Psoas muscle (tissue), 8 donors: Measurements from ENCODE around the gene RAD51B. TPM values are rescaled to one million over a fixed set of nuclear protein-coding genes. Genes with fewer than 3 reads are reported as not detected.

ENCODE experiments used
- ATAC-seq, 4 donors: fragments of 200-7000 bp; cut with Tn5 transposase; one replicate each; pipeline ENCODE4 v1.9.1; 2020; ENCODE audit warnings: moderate library complexity in 3 of 4, mild to moderate bottlenecking in 2 of 4
- DNase-seq, 2 donors: peaks; one replicate each; pipeline ENCODE4 v3.0.0-alpha.2; 2020
- H3K27ac ChIP-seq: fragments of 200-600 bp; one replicate; pipeline ENCODE4 v1.8.0; 2022
- H3K27me3 ChIP-seq, 3 donors: fragments of 200-600 bp in 1 of 3; one replicate each; pipeline versions ENCODE4 v1.6.1 to v1.8.0; 2013 to 2022; ENCODE audit warnings: low read length in 2 of 3, mild to moderate bottlenecking in 2 of 3, moderate library complexity in 1 of 3; ENCODE audit not compliant: insufficient read depth in 3 of 3
- H3K36me3 ChIP-seq, 2 donors: fragments of 200-600 bp in 1 of 2; one replicate each; pipeline versions ENCODE4 v1.6.1 to v1.8.0; 2013 to 2022; ENCODE audit warnings: low read depth in 1 of 2, mild to moderate bottlenecking in 1 of 2, moderate library complexity in 1 of 2; ENCODE audit not compliant: insufficient read depth in 1 of 2
- H3K4me1 ChIP-seq: fragments of 200-600 bp; one replicate; pipeline ENCODE4 v1.8.0; 2022
- H3K4me3 ChIP-seq: fragments of 200-600 bp; one replicate; pipeline ENCODE4 v1.8.0; 2022; ENCODE audit warnings: mild to moderate bottlenecking
- H3K9me3 ChIP-seq: fragments of 200-600 bp; one replicate; pipeline ENCODE4 v1.8.0; 2022
- WGBS, 3 donors: extraction: QIAGEN DNeasy Blood & Tissue Kit; methylation state at CpG; one replicate each; pipeline versions ENCODE4 v1.1.6 to v1.1.7; 2013; 5-methylcytosine and 5-hydroxymethylcytosine counted together
- intact Hi-C, 2 donors: fragments of 100-400 bp; cut with DNase I; formaldehyde crosslinking; loops; one replicate each; pipeline versions ENCODE4 v1.11.0 to v1.14.2; 2022
- polyA plus RNA-seq, 3 donors: library from polyadenylated mRNA; stranded (reverse); fragments of 200-250 nt; gene quantifications; one replicate each; pipeline ENCODE4 v1.2.3, GENCODE V29; 2013
- total RNA-seq, 4 donors: library from RNA; stranded (reverse); fragmentation: NEBNext Ultra II Directional in 2 of 4; extraction: Animal tissue kit (Norgen Biotek cat#: 25700) in 2 of 4; gene quantifications; one replicate each; pipeline versions ENCODE4 v1.2.1 to v1.2.4, GENCODE V29; 2021 to 2023
- TF ChIP-seq, protein P1 (sequence below): fragments of 200-600 bp; IDR thresholded peaks from one replicate; pipeline ENCODE4 v1.8.0; 2022; ENCODE audit warnings: antibody characterized with exemption
- donor health status: healthy with polysubstance abuse.
- donor health status: DM: no; HTN: no; CAD: no; lungs with moderate emphysema.
- donor health status: Bipolar disorder and iron deficiency.
- donor health status: healthy.
- donor health status: DM: yes; HTN: yes; CAD: no.
- donor health status: DM: no; HTN: no; CAD: no.
- donor health status: DM: no; HTN: no; CAD: no.
- donor health status: DM: yes; HTN: yes; CAD: no.

The RAD51B gene
- total and polyA plus RNA-seq, 7 donors, result 0.60 to 7.2 (median 2.2) TPM

DNA sequence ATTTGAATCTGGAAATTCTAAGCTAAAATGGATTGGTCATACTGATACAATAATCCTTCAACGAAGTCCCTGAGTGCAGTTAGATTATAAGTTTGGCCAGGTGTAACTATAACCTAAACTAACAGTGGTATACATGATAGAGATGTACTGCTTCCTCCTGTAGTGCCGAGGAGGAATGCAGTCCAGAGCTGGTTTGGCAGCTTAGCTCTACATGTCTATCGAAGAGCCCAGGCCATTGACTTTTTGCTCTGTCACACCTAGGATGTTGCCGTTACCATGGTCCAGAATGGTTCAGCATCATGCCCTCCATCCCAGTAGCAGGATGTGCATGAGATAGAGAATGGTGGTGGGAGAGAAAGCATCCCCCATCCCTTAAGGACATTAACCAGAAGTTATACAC, 655.2 kb downstream of the RAD51B start:
- Histone ChIP-seq H3K27me3 (no peaks in the 10 kb centered on the region), H3K27ac (no peak overlapping the region), H3K4me3 (no peak overlapping the region), H3K9me3 (no peaks in the 10 kb centered on the region), H3K4me1 (peaks cover 27% of the 10 kb centered on the region), H3K36me3 (no peaks in the 10 kb centered on the region)
- DNase-seq (no peak), ATAC-seq (no peak)
- TF ChIP-seq, protein P1, sequence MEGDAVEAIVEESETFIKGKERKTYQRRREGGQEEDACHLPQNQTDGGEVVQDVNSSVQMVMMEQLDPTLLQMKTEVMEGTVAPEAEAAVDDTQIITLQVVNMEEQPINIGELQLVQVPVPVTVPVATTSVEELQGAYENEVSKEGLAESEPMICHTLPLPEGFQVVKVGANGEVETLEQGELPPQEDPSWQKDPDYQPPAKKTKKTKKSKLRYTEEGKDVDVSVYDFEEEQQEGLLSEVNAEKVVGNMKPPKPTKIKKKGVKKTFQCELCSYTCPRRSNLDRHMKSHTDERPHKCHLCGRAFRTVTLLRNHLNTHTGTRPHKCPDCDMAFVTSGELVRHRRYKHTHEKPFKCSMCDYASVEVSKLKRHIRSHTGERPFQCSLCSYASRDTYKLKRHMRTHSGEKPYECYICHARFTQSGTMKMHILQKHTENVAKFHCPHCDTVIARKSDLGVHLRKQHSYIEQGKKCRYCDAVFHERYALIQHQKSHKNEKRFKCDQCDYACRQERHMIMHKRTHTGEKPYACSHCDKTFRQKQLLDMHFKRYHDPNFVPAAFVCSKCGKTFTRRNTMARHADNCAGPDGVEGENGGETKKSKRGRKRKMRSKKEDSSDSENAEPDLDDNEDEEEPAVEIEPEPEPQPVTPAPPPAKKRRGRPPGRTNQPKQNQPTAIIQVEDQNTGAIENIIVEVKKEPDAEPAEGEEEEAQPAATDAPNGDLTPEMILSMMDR, result no peak
- intact Hi-C loops, result loop anchor here (5.0 kb wide), 2 partner anchors 68 to 73 kb away; no protein-coding TSS in a partner anchor
- 90 to 96% (median 91%) methylated on average over 4 of the region's 4 CpGs for WGBS, 3 donors

DNA sequence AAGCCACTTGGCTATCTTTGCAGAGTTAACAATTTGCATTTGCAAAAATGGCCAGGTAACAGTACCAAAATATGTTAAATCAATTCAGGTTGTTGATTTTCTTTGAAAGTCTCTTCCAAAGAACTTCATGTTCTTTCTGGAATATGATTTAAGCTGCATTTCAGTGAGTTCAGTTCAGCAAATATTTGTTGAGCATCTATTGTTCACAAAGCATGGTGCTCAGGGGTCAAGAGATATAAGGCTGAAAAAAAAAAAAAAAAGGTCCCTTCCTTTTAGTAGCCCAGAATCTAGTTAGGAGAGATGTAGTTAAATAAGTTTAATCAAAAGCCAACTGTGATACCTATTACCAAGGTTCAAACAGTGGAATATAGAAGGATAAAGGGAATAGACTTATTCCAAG, 656.2 kb downstream of the RAD51B start:
- Histone ChIP-seq H3K9me3 (no peaks in the 10 kb centered on the region), H3K36me3 (no peaks in the 10 kb centered on the region), H3K4me3 (no peak overlapping the region), H3K27ac (peak overlapping the region; percentile 90), H3K27me3 (no peaks in the 10 kb centered on the region), H3K4me1 (peaks cover 27% of the 10 kb centered on the region)
- intact Hi-C loops, result loop anchor here (5.0 kb wide), 2 partner anchors 66 to 71 kb away; no protein-coding TSS in a partner anchor
- DNase-seq, result no peak
- TF ChIP-seq, protein P1, result no peak
- no peak for ATAC-seq

DNA sequence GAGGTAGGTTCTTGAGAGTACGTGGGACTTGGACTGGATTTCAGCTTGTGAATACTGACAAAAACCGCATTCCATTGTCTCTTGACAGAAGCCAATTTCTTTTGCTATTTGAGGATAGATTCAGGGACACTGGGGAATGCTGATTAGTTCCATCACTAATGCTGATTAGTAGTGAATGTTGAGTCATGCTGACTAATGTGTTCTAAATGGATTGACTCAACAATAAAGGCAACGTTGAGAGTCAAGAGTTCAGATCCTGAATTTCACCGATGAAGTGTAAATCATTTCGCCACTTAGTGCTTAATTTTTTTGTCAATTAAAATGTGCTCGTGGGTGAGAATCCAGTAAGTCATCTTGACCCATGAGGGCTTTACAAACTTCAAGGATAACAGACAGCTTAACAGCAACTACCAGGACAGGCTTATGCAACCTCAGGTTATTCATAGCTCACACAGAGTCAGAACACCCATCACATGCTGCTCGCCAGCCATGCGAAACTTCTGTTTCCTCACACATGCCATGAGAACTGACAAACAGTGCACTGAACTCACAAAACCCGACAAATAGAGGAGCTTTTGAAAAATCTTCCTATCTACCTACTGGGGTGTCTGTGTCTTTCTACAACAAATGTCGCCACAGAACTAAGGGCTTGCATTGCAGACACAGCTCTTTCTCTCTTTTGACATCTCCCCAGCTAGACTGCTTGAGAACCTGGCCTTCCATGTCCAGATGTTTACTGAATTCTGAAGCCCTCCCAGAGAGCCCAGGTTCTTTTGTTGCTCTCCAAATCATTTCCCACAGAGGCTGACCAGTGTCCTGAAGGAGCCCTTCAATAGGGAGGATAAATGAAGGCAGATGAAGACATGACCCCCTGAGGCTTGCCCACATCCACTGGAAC, 656.9 kb downstream of the RAD51B start:
- no peak overlapping the region for H3K4me3 ChIP-seq
- H3K4me1 ChIP-seq, result peaks cover 27% of the 10 kb centered on the region
- peak overlapping the region; percentile 90 for H3K27ac ChIP-seq
- no peaks in the 10 kb centered on the region for H3K9me3 ChIP-seq
- intact Hi-C loops, result loop anchor here (5.0 kb wide), 2 partner anchors 66 to 71 kb away; no protein-coding TSS in a partner anchor
- peak; percentile 61 to 84 for DNase-seq
- H3K36me3 ChIP-seq, result no peaks in the 10 kb centered on the region
- TF ChIP-seq, protein P1, result no peak
- no peaks in the 10 kb centered on the region for H3K27me3 ChIP-seq
- WGBS, 3 donors, result 36 to 45% (median 36%) methylated on average over 10 of the region's 10 CpGs
- peak; percentile 94 to 96 (median 95) for ATAC-seq

DNA sequence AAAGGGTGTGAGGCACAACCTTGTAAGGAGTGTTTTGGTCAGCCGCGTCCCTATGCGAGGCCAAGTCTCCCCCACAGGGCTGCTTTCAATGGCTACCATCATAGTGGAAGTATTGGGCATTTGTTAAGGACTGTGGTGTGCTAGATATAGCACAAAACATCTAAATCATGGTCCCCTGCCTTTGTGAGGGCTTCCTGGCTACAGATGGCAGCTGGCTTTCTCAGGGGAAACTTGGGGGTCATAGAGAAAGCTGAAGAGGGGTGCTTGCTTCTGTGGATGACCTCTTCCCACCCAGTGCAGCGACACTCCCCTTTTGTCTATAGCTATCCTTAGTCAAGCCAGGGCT, 657.5 kb downstream of the RAD51B start:
- Histone ChIP-seq H3K36me3 (no peaks in the 10 kb centered on the region), H3K27me3 (no peaks in the 10 kb centered on the region), H3K4me1 (peaks cover 27% of the 10 kb centered on the region), H3K9me3 (no peaks in the 10 kb centered on the region), H3K4me3 (no peak overlapping the region), H3K27ac (peak overlapping the region; percentile 90)
- intact Hi-C loops, result loop anchor here (5.0 kb wide), 2 partner anchors 65 to 70 kb away; no protein-coding TSS in a partner anchor
- ATAC-seq (peak in 3 of 4 donors; percentile 2 to 23 (median 5)), DNase-seq (no peak)
- 95 to 100% (median 100%) methylated on average over 4 of the region's 4 CpGs for WGBS, 3 donors
- TF ChIP-seq, protein P1, result no peak
